Measurements from ENCODE around the gene PDZRN3. TPM values are rescaled to one million over a fixed set of nuclear protein-coding genes. Genes with fewer than 3 reads are reported as not detected.

The PDZRN3 gene
- total RNA-seq, 2 experiments from 2014 or later: not detected

- Mint-ChIP-seq H3K27ac (no peak overlapping the region), H3K36me3 (ENCODE audit: low read depth) (no peaks in the 10 kb centered on the region), H3K9me3 (no peaks in the 10 kb centered on the region), H3K27me3 (no peaks in the 10 kb centered on the region), H3K4me3 (no peak overlapping the region), H3K4me1 (no peaks in the 10 kb centered on the region)
- ChIA-PET CTCF (no interaction called here), POLR2A (no interaction called here)
- no peak for DNase-seq
Measured at GRCh38 chr3:73653351-73653750, 28.6 kb upstream of the PDZRN3 start.

- POLR2A ChIA-PET: no interaction called here
- H3K27me3 Mint-ChIP-seq: no peaks in the 10 kb centered on the region
Measured at GRCh38 chr3:73652896-73653295, 28.2 kb upstream of the PDZRN3 start.

GRCh38 chr3:73637042-73637441 lies 12.3 kb upstream of the PDZRN3 start:
- H3K4me3 Mint-ChIP-seq: no peak overlapping the region
- H3K27ac Mint-ChIP-seq: no peak overlapping the region
- no peaks in the 10 kb centered on the region for H3K4me1 Mint-ChIP-seq
- no peak for DNase-seq
- H3K36me3 Mint-ChIP-seq (ENCODE audit: low read depth): no peaks in the 10 kb centered on the region
- no peaks in the 10 kb centered on the region for H3K27me3 Mint-ChIP-seq
- H3K9me3 Mint-ChIP-seq: no peaks in the 10 kb centered on the region
- POLR2A ChIA-PET: no interaction called here
- CTCF ChIA-PET: no interaction called here

More at GRCh38 chr3:73652896-73653295, 28.2 kb upstream of the PDZRN3 start:
- Mint-ChIP-seq H3K36me3 (ENCODE audit: low read depth) (no peaks in the 10 kb centered on the region), H3K9me3 (no peaks in the 10 kb centered on the region), H3K27ac (no peak overlapping the region), H3K4me1 (no peaks in the 10 kb centered on the region), H3K4me3 (no peak overlapping the region)
- CTCF ChIA-PET: no interaction called here
- no peak for DNase-seq

DNA sequence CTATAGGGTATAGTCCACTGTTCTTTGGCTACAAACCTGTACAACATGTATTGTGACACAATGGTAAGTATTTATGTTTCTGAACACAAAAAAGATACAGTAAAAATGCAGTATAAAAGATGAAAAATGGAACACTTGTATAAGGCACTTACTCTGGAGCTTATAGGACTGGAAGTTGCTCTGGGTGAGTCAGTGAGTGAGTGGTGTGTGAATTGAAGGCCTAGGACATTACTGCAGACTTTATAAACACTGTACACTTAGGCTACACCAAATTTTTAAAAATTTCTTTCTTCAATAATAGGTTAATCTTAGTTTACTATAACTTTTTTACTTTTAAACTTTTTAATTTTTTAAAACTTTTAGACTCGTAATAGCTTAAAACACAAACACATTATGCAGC lies 10.5 kb upstream of the PDZRN3 start:
- no peaks in the 10 kb centered on the region for H3K9me3 Mint-ChIP-seq
- CTCF ChIA-PET: no interaction called here

GRCh38 chr3:73633916-73634344 lies 9.2 kb upstream of the PDZRN3 start:
- DNase-seq: no peak
- Mint-ChIP-seq H3K36me3 (ENCODE audit: low read depth) (no peaks in the 10 kb centered on the region), H3K9me3 (no peaks in the 10 kb centered on the region), H3K4me1 (no peaks in the 10 kb centered on the region), H3K27me3 (no peaks in the 10 kb centered on the region), H3K4me3 (no peak overlapping the region), H3K27ac (no peak overlapping the region)
- POLR2A ChIA-PET: no interaction called here
- CTCF ChIA-PET: no interaction called here

More for the DNA sequence above, 10.5 kb upstream of the PDZRN3 start:
- DNase-seq: no peak
- no peaks in the 10 kb centered on the region for H3K4me1 Mint-ChIP-seq
- no peak overlapping the region for H3K4me3 Mint-ChIP-seq
- no peak overlapping the region for H3K27ac Mint-ChIP-seq
- POLR2A ChIA-PET: no interaction called here
- no peaks in the 10 kb centered on the region for H3K27me3 Mint-ChIP-seq
- H3K36me3 Mint-ChIP-seq (ENCODE audit: low read depth): no peaks in the 10 kb centered on the region

DNA sequence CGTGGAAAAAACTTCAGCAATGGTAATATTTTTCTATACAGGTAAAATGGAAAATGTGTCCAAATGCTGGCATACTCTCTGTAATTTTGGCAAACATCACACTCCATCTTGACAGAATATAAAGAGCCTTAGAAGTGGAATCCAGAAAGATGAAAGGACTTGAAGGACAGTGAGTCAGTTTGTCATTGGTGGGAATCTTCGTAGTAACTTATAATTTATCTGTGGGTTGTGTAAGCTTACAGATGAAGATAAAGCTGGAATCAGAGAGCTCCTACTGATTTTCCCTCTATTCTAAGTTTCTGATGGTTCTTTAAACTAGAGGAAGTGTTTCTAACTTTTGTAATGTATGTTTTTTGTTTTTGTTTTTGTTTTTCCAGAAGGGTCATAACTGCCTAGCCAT lies 8.7 kb upstream of the PDZRN3 start:
- Mint-ChIP-seq H3K9me3 (no peaks in the 10 kb centered on the region), H3K4me3 (no peak overlapping the region), H3K27me3 (no peaks in the 10 kb centered on the region), H3K36me3 (ENCODE audit: low read depth) (no peaks in the 10 kb centered on the region), H3K4me1 (no peaks in the 10 kb centered on the region), H3K27ac (no peak overlapping the region)
- POLR2A ChIA-PET: no interaction called here
- DNase-seq: no peak
- CTCF ChIA-PET: no interaction called here

DNA sequence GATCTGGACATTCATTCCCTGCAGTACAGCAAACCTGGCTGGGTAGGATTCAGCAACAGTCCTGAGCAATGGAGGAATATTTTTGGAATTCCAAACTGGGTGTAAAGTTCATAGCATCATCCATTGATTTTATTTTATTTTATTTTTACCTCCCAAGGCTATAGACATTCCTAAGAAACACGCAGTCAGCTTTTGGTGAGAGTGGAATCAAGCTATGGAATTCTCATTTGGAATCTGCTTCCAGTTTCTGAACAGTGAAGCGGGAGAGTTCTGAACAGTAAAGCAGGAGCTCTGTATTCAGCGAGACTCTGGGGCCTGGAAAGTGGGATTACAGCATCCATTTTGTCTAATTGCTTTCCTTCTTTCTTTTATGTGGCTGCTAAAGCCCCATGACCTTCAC lies 1.4 kb upstream of the PDZRN3 start:
- Mint-ChIP-seq H3K4me1 (no peaks in the 10 kb centered on the region), H3K4me3 (no peak overlapping the region), H3K27me3 (peaks cover 13% of the 10 kb centered on the region), H3K36me3 (ENCODE audit: low read depth) (no peaks in the 10 kb centered on the region), H3K27ac (no peak overlapping the region), H3K9me3 (no peaks in the 10 kb centered on the region)
- no peak for DNase-seq
- POLR2A ChIA-PET: no interaction called here
- CTCF ChIA-PET: no interaction called here

DNA sequence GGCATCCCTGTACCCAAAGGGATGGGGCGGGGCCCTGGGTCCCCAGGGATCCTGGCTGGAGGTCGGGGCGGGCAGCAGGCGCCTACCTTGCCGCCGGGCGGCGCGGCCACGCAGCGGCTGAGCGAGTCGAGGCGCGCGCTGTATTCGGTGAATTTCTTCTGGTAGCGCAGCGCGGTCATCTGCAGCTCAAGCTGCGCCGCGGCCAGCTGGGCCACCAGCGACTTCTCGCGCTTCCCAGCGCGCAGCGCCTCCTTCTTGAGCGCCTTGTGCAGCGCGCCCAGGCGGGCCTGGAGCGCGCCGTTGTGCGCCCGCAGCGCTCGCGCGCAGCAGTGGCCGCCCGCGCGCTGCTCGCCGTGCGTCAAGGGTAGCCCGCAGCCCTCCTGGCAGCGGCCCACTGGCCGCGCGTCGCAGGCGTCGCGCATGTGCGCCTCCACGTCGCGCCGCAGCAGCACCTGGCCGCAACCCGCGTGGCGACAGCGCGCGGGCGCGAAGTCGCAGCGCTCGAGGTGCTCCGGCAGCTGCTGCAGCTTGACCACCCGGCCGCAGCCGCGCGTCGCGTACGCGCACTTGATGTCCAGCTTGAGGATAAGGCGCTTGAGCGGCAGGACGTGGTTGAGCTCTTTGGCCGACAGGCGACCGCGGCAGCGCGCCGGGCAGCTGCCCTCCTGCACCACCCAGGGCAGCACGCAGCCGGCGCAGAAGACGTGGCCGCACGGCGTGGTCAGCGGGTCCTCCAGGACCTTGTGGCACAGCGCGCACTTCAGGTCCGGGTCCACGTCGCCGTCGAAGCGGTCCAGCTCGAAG lies 522 bp downstream of the PDZRN3 start:
- Mint-ChIP-seq H3K9me3 (no peaks in the 10 kb centered on the region), H3K4me1 (no peaks in the 10 kb centered on the region), H3K27ac (no peak overlapping the region), H3K27me3 (peaks cover 13% of the 10 kb centered on the region), H3K36me3 (ENCODE audit: low read depth) (no peaks in the 10 kb centered on the region), H3K4me3 (no peak overlapping the region)
- CTCF ChIA-PET: no interaction called here
- POLR2A ChIA-PET: no interaction called here
- no peak for DNase-seq

DNA sequence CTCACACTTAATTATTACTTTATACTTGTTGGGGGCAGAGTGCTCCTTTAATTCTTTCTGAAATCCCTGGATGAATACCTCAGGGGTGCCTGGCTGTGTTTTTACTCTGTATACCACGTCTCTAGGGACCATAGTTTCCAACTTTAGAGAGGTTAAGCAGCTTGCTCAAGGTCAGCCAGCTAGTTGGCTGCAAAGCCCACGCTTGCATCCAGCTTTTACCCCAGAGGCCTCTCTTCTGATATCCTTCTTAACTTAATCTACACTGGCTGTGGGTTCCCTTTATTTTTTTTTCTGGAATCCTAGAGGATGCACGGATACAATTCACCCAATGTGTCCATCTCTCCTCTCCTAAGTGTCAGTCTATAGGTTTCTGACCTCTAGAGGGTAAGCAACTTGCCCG lies 1.4 kb downstream of the PDZRN3 start:
- POLR2A ChIA-PET: no interaction called here
- CTCF ChIA-PET: no interaction called here
- H3K4me3 Mint-ChIP-seq: no peak overlapping the region
- no peak for DNase-seq
- no peaks in the 10 kb centered on the region for H3K36me3 Mint-ChIP-seq (ENCODE audit: low read depth)
- no peak overlapping the region for H3K27ac Mint-ChIP-seq
- H3K27me3 Mint-ChIP-seq: peaks cover 13% of the 10 kb centered on the region
- H3K9me3 Mint-ChIP-seq: no peaks in the 10 kb centered on the region
- H3K4me1 Mint-ChIP-seq: no peaks in the 10 kb centered on the region

GRCh38 chr3:73622091-73622805 lies 2.5 kb downstream of the PDZRN3 start:
- DNase-seq: no peak
- Mint-ChIP-seq H3K27me3 (peaks cover 13% of the 10 kb centered on the region), H3K36me3 (ENCODE audit: low read depth) (no peaks in the 10 kb centered on the region), H3K9me3 (no peaks in the 10 kb centered on the region), H3K27ac (no peak overlapping the region), H3K4me3 (no peak overlapping the region), H3K4me1 (no peaks in the 10 kb centered on the region)
- POLR2A ChIA-PET: no interaction called here
- CTCF ChIA-PET: no interaction called here

- ChIA-PET CTCF (no interaction called here), POLR2A (no interaction called here)
- no peak for DNase-seq
- H3K27me3 Mint-ChIP-seq: peaks cover 13% of the 10 kb centered on the region
- H3K27ac Mint-ChIP-seq: no peak overlapping the region
- no peaks in the 10 kb centered on the region for H3K4me1 Mint-ChIP-seq
- no peaks in the 10 kb centered on the region for H3K9me3 Mint-ChIP-seq
- H3K4me3 Mint-ChIP-seq: no peak overlapping the region
- H3K36me3 Mint-ChIP-seq (ENCODE audit: low read depth): no peaks in the 10 kb centered on the region
Measured at GRCh38 chr3:73621388-73621787, 3.4 kb downstream of the PDZRN3 start.

- DNase-seq: no peak
- Mint-ChIP-seq H3K27me3 (peaks cover under 1% of the 10 kb centered on the region), H3K36me3 (ENCODE audit: low read depth) (no peaks in the 10 kb centered on the region), H3K27ac (no peak overlapping the region), H3K4me1 (no peaks in the 10 kb centered on the region), H3K4me3 (no peak overlapping the region), H3K9me3 (no peaks in the 10 kb centered on the region)
- POLR2A ChIA-PET: no interaction called here
- CTCF ChIA-PET: no interaction called here
Measured at GRCh38 chr3:73618461-73618860, 6.3 kb downstream of the PDZRN3 start.

DNA sequence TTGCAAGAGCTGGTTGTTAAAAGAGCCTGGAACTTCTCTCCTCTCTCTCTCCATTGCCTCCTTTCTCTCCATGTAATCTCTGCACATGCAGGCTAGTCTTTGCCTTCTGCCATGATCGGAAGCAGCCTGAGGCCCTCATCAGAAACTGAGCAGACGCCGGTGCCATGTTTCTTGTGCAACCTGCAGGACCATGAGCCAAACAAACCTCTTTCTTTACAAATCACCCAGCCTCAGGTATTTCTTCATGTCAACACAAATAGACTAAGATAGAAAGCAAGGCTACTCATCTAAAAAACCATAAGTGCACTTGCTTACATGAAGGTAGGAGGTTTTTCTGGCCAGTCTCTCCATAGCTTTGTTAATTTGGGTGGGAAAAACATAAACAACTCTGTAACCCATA lies 8.7 kb downstream of the PDZRN3 start:
- no peak overlapping the region for H3K27ac Mint-ChIP-seq

GRCh38 chr3:73614419-73614818 lies 10.3 kb downstream of the PDZRN3 start:
- H3K27me3 Mint-ChIP-seq: no peaks in the 10 kb centered on the region
- no peak overlapping the region for H3K27ac Mint-ChIP-seq
- no peak for DNase-seq
- ChIA-PET CTCF (no interaction called here), POLR2A (no interaction called here)
- no peaks in the 10 kb centered on the region for H3K4me1 Mint-ChIP-seq
- no peak overlapping the region for H3K4me3 Mint-ChIP-seq
- H3K9me3 Mint-ChIP-seq: no peaks in the 10 kb centered on the region
- H3K36me3 Mint-ChIP-seq (ENCODE audit: low read depth): no peaks in the 10 kb centered on the region

More for the DNA sequence above, 8.7 kb downstream of the PDZRN3 start:
- no peak overlapping the region for H3K4me3 Mint-ChIP-seq
- no peaks in the 10 kb centered on the region for H3K9me3 Mint-ChIP-seq
- DNase-seq: no peak
- H3K36me3 Mint-ChIP-seq (ENCODE audit: low read depth): no peaks in the 10 kb centered on the region
- no peaks in the 10 kb centered on the region for H3K4me1 Mint-ChIP-seq
- ChIA-PET POLR2A (no interaction called here), CTCF (no interaction called here)
- no peaks in the 10 kb centered on the region for H3K27me3 Mint-ChIP-seq
